GM21390 (cell line): ENCODE results near the gene AK8.

Experiments
- ATAC-seq: cut with Tn5 transposase; IDR thresholded peaks from one replicate; pipeline ENCODE4 v1.9.1; 2021; ENCODE audit not compliant: unreplicated experiment

The AK8 gene

GRCh38 chr9:132877824-132878694 lies at the start of gene AK8:
TSS of gene AK8 (minus strand) at chr9:132878284. CDS start at chr9:132878255, 29 bp downstream.
- peak; percentile 70 for ATAC-seq

DNA sequence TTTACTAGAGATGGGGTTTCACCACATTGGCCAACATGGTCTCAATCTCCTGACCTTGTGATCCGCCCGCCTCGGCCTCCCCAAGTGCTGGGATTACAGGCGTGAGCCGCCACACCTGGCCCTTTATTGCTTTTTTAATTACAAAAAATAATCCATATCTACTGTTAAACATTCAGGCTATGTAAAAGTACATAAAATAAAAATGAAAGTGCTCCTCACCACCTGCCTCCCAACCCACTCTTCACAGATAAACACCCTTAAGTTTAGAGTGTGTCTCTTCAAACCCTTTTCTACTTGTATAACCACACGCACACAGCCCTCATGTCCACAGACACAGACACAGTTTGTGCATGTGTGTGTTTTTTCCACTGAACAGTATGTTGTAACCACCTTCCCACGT lies 49.6 kb upstream of the AK8 start:
- no peak for ATAC-seq

DNA sequence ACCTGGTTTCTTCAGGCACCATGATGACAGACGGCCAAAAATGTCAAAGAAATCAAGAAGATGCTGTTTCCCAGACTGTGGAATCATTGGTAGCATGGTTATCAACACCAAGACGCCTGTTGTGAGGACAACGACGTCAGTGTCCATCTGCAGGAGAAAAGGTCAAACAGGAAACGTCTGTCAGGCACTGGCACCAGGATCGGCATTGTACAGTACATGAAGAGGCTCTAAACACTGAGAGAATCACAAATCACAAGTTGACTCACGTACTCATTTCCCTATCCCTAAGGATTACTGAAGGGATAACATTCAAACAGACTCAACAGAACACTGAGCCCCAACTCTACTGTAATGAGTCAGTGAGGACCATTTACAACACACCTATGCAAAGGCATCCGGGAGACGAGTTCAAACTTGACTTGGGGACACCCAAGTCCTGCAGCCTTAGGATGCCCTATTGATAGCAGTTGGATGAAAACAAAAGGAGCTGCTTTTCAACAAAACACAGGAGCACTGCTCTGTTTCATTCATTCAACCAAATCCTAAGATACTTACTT lies 45.3 kb upstream of the AK8 start:
- no peak for ATAC-seq

- ATAC-seq: no peak
Observed at GRCh38 chr9:132919614-132920268, 41.7 kb upstream of the AK8 start.

- no peak for ATAC-seq
Observed at GRCh38 chr9:132914924-132915323, 36.8 kb upstream of the AK8 start.

DNA sequence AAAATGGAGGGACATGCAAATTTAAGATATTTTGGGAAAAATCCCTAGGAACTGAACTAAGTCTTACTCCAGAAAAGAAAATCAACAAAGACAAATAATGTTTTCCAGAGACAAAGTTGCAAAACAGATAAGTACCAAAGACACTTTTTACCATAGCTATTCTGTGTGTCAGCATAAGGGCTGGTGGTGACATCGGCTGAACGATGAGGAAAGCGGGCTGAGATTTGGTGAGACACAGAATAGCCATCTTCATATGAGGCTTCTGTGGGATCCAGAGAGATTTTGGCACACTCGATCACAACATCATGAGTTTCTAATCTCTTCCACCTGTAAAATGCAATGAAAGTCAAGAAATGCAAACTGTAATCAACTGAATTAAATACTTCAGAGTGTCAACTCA lies 34.0 kb upstream of the AK8 start:
- ATAC-seq: no peak

- ATAC-seq: no peak
Observed at GRCh38 chr9:132910376-132910775, 32.3 kb upstream of the AK8 start.

GRCh38 chr9:132909311-132909710 lies 31.2 kb upstream of the AK8 start:
- ATAC-seq: no peak

GRCh38 chr9:132908635-132909034 lies 30.6 kb upstream of the AK8 start:
- ATAC-seq: no peak

- no peak for ATAC-seq
Observed at GRCh38 chr9:132905726-132906125, 27.6 kb upstream of the AK8 start.

DNA sequence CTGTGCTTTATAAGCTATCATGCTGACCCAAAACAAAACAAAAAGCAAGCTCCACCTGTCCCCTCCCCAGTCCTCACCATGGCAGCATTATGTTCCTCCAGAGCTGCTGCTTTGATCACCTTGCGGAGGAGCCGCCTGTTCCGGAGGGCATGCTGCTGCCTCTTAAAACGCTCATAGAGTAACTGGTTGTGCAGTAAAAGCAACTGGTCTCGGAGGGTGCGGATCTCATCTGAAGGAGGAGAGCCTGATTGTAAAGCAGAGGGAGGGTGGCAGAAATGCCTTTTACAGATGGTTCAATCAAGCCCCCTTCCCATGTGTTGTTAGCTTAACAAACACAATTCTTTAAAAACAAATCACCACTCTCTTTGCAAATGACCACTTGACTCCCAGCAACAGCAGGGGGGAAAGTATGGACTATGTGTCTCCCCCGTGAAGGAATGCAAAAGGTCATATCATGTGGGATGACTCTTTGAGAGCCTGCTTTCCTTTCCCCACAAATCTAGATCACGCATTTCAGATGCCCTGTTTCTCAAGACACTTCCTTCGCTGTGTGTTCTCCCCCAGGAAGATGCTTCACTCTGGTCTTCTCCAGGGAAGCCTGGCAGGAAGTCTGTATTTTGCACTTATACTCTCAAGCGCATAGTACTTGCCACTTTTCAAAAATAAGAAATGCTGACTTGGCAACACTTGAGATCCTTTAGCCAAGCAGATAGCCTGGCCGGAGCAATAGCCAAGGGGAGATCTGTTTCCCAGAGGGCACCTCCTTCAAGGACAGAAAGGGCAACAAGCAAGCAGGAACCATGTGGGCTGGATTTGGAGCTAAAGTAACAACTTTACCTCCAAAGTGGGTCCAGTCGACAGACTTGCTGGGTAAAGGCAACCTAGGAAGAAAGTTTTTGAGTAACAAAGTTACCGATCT lies 25.7 kb upstream of the AK8 start:
- no peak for ATAC-seq

DNA sequence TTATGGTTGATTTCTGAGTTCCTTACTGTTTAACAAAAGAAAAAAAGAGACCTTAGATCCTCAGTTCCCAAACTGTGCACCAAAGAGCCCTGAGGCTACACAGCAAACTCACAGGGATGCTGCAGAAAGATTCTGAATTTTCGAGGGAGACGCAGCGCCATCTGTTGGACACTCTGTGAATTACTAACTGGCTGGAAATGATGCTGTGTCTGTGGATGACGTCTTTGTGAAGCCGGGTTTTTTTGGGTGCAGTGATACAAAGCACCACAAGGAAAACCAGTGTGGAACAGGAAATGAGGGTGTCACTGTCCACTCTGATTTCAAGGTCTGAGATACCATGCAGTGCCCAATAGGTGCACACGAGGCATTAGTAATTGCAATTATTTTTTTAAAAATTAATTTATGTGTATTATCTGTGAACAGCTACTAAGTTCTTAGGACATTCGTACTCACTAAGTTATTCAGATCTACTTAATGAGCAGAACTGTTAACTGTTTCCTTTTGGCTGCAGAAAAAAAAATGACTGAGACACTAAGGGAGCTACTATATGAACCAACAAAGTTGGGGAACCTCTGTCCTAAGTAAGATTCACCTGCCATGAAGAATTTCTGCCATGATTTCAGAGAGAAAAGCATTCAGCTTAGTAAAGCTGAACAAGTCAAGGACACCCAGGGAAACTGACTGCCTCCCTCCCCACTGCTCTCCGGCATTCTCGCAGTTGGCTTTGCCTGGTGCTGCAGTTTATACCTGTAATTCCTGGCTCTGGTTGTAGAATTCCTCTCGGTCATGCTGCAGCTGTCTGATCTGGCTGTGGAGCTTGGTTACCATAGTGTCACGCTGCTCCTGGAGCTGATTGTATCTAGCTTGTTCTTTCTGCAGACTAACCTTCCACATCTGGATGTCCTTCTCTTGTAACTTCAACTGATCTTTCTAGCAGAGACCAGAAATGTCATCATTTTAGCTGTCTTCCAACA lies 24.1 kb upstream of the AK8 start:
- ATAC-seq: no peak

DNA sequence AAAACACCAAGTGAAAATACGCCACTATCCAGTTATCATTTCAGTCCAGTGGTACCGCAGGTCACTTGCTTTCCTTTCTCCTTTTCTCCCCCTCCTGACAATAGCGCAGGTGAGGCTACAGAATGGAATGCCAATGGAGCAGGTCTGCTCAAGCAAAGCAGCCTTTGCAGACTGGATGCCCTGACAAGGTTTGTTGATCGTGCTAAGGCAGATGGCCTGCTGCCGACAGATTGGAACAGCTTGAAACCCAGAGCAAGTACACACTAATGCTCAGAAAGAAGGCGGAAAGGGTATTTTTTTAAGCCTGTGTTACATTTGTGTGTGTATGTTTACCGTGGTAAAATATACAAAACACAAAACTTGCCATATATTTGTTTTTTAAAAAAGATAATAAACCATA lies 20.0 kb upstream of the AK8 start:
- no peak for ATAC-seq

DNA sequence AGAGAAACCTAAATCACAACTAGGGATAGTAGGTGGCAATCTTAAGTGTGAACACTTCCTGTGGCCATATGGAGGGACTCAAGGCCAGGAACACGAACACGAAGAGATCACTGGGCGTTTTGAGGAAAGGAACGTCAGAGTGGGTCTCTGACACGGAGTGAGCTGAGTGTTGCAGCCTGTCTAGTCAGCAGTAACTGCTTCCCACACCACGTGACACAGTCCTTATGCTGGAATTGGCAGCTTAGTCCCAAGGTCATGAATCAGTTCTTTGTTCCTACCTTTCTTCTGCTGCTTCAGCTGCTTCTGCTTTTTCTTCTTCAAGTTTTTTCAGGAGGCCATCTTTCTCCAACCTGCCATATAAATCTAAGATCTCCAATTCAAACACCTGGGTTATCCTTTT lies 18.8 kb upstream of the AK8 start:
- no peak for ATAC-seq

GRCh38 chr9:132896264-132896663 lies 18.2 kb upstream of the AK8 start:
- ATAC-seq: no peak

- ATAC-seq: no peak
Observed at GRCh38 chr9:132894862-132895835, 17.1 kb upstream of the AK8 start.

- ATAC-seq: no peak
Observed at GRCh38 chr9:132894346-132894745, 16.3 kb upstream of the AK8 start.

DNA sequence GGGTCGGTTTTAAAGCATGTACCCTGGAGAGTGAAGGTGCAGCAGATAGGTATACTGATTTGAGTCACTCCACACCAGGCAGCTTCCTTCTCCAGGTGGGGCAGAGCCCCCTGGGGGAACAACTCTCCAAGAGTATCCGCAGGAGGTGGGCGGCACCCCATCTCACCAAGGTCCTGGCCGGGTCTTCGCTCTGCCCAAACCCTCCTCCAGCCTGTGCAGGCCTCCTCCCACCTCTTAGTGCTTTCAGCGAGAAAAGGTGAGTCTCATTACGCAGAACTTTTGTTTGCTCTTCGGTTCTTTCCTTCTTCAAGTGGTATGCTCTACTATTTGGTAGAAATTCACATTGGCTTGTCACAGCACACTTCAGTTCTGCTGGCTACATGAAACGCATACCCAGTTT lies 14.3 kb upstream of the AK8 start:
- ATAC-seq: no peak

GRCh38 chr9:132888151-132888550 lies 10.1 kb upstream of the AK8 start:
- no peak for ATAC-seq
